Sigmoid colon (tissue), 7 donors: Measurements from ENCODE around the gene CRYBG1. TPM values are rescaled to one million over a fixed set of nuclear protein-coding genes. Genes with fewer than 3 reads are reported as not detected.

ENCODE experiments used
- DNase-seq: peaks from one replicate; pipeline ENCODE4 v3.0.0-alpha.2; 2019
- H3K27ac ChIP-seq, 4 donors: fragments of 200-600 bp; sonication (generic); one replicate each; pipeline ENCODE4 v1.5.1; 2016 to 2019; ENCODE audit warnings: mild to moderate bottlenecking in 1 of 4
- H3K27me3 ChIP-seq, 3 donors: fragments of 200-600 bp; sonication (generic); one replicate each; pipeline ENCODE4 v1.5.1; 2019; ENCODE audit warnings: mild to moderate bottlenecking in 1 of 3
- H3K36me3 ChIP-seq, 4 donors: fragments of 200-600 bp; sonication (generic); one replicate each; pipeline ENCODE4 v1.5.1; 2016 to 2019
- H3K4me1 ChIP-seq, 4 donors: fragments of 200-600 bp; sonication (generic); one replicate each; pipeline ENCODE4 v1.5.1; 2017 to 2019
- H3K4me3 ChIP-seq, 4 donors: fragments of 200-600 bp; sonication (generic); one replicate each; pipeline ENCODE4 v1.5.1; 2017 to 2019; ENCODE audit warnings: mild to moderate bottlenecking in 2 of 4, moderate library complexity in 1 of 4
- H3K9me3 ChIP-seq, 4 donors: fragments of 200-600 bp in 3 of 4; sonication (generic) in 3 of 4; one replicate each; pipeline versions ENCODE4 v1.5.1 to v1.6.1; 2013 to 2019
- CTCF ChIP-seq, 4 experiments: fragments of 450-650 bp in 3 of 4; fragments of 200-600 bp in 1 of 4; IDR thresholded peaks; one replicate each; pipeline ENCODE4 v1.5.1; 2016 to 2019; ENCODE audit warnings: antibody characterized with exemption in 4 of 4, mild to moderate bottlenecking in 3 of 4, moderate library complexity in 2 of 4
- EP300 ChIP-seq, 4 donors: sonication (generic); formaldehyde crosslinking; IDR thresholded peaks; one replicate each; pipeline ENCODE4 v1.6.1; 2017; ENCODE audit warnings: antibody characterized with exemption in 4 of 4
- POLR2A ChIP-seq, 2 donors: fragments of 450-650 bp; IDR thresholded peaks; one replicate each; pipeline ENCODE4 v1.6.1; 2016; ENCODE audit warnings: antibody characterized with exemption in 2 of 2, mild to moderate bottlenecking in 2 of 2, moderate library complexity in 2 of 2
- POLR2AphosphoS5 ChIP-seq, 4 donors: sonication (generic); formaldehyde crosslinking; IDR thresholded peaks; one replicate each; pipeline ENCODE4 v1.6.1; 2017; ENCODE audit warnings: antibody characterized with exemption in 4 of 4
- whole genome bisulfite sequencing, 2 donors: extraction: QIAGEN DNeasy Blood & Tissue Kit; methylation state at CpG; one replicate each; pipeline ENCODE4 v1.1.7; 2013; 5-methylcytosine and 5-hydroxymethylcytosine counted together
- intact Hi-C: fragments of 100-400 bp; cut with DNase I; formaldehyde crosslinking; loops from one replicate; pipeline ENCODE4 v1.15.1; 2023
- polyA plus RNA-seq, 3 donors: library from polyadenylated mRNA; stranded (reverse); fragments of 200-250 nt; gene quantifications; one replicate each; pipeline ENCODE4 v1.2.3, GENCODE V29; 2013
- total RNA-seq, 4 donors: library from RNA; depleted of rRNA; stranded (reverse); fragments of >200 nt; gene quantifications; one replicate each; pipeline ENCODE4 v1.1.0, GENCODE V29; 2016
- donor health status: healthy with polysubstance abuse.
- donor health status: Bipolar disorder and iron deficiency.
- donor health status: healthy.

CRYBG1 gene
- total and polyA plus RNA-seq, 7 donors = 5.8 to 26.5 (median 10.2) TPM

GRCh38 chr6:106490030-106490429 is 129.5 kb downstream of the CRYBG1 start:
- no peak for DNase-seq
- TF ChIP-seq POLR2A (IDR thresholded peaks at IDR 0.05) (no peak), EP300 (IDR thresholded peaks at IDR 0.05) (no peak), POLR2AphosphoS5 (IDR thresholded peaks at IDR 0.05) (no peak), CTCF (IDR thresholded peaks at IDR 0.05) (no peak)
- no peaks in the 10 kb centered on the region for H3K9me3 ChIP-seq
- no peak overlapping the region for H3K27ac ChIP-seq
- no peaks in the 10 kb centered on the region for H3K27me3 ChIP-seq
- no peak overlapping the region for H3K4me3 ChIP-seq
- H3K36me3 ChIP-seq = no peaks in the 10 kb centered on the region
- 78 to 83% methylated on average over 1 of the region's 1 CpG for WGBS, 2 donors
- intact Hi-C loops = no loop called here
- H3K4me1 ChIP-seq = no peaks in the 10 kb centered on the region

GRCh38 chr6:106490436-106490835 is 129.9 kb downstream of the CRYBG1 start:
- Histone ChIP-seq H3K9me3 (no peaks in the 10 kb centered on the region), H3K4me1 (no peaks in the 10 kb centered on the region), H3K4me3 (no peak overlapping the region), H3K27me3 (no peaks in the 10 kb centered on the region), H3K36me3 (no peaks in the 10 kb centered on the region), H3K27ac (no peak overlapping the region)
- 40 to 71% methylated on average over 1 of the region's 1 CpG for WGBS, 2 donors
- intact Hi-C loops = no loop called here
- DNase-seq = no peak
- no peak for TF ChIP-seq POLR2AphosphoS5 (IDR thresholded peaks at IDR 0.05)
- no peak for TF ChIP-seq POLR2A (IDR thresholded peaks at IDR 0.05)
- no peak for TF ChIP-seq EP300 (IDR thresholded peaks at IDR 0.05)
- TF ChIP-seq CTCF (IDR thresholded peaks at IDR 0.05) = no peak

- H3K36me3 ChIP-seq = no peaks in the 10 kb centered on the region
- no peak overlapping the region for H3K27ac ChIP-seq
- no peaks in the 10 kb centered on the region for H3K9me3 ChIP-seq
- TF ChIP-seq EP300 (IDR thresholded peaks at IDR 0.05) (no peak), POLR2AphosphoS5 (IDR thresholded peaks at IDR 0.05) (no peak), POLR2A (IDR thresholded peaks at IDR 0.05) (no peak), CTCF (IDR thresholded peaks at IDR 0.05) (no peak)
- H3K4me1 ChIP-seq = no peaks in the 10 kb centered on the region
- no peaks in the 10 kb centered on the region for H3K27me3 ChIP-seq
- WGBS, 2 donors = 87 to 91% methylated on average over 3 of the region's 3 CpGs
- no peak overlapping the region for H3K4me3 ChIP-seq
- DNase-seq = no peak
- intact Hi-C loops = no loop called here
Measured at GRCh38 chr6:106490974-106491373, 130.5 kb downstream of the CRYBG1 start.

- no peak overlapping the region for H3K4me3 ChIP-seq
- H3K36me3 ChIP-seq = no peaks in the 10 kb centered on the region
- no peaks in the 10 kb centered on the region for H3K27me3 ChIP-seq
- intact Hi-C loops = no loop called here
- H3K4me1 ChIP-seq = no peaks in the 10 kb centered on the region
- H3K9me3 ChIP-seq = no peaks in the 10 kb centered on the region
- TF ChIP-seq EP300 (IDR thresholded peaks at IDR 0.05) = no peak
- 9 to 43% methylated on average over 3 of the region's 3 CpGs for WGBS, 2 donors
- DNase-seq = no peak
- no peak overlapping the region for H3K27ac ChIP-seq
Measured at GRCh38 chr6:106495014-106495413, 134.5 kb downstream of the CRYBG1 start.

GRCh38 chr6:106496823-106497222 is 136.3 kb downstream of the CRYBG1 start:
- Histone ChIP-seq H3K27me3 (no peaks in the 10 kb centered on the region), H3K4me1 (no peaks in the 10 kb centered on the region), H3K36me3 (no peaks in the 10 kb centered on the region), H3K9me3 (no peaks in the 10 kb centered on the region), H3K4me3 (no peak overlapping the region), H3K27ac (no peak overlapping the region)
- WGBS, 2 donors = 83 to 90% methylated on average over 6 of the region's 6 CpGs
- no peak for DNase-seq
- intact Hi-C loops = no loop called here
- TF ChIP-seq EP300 (IDR thresholded peaks at IDR 0.05) (no peak), CTCF (IDR thresholded peaks at IDR 0.05) (no peak), POLR2AphosphoS5 (IDR thresholded peaks at IDR 0.05) (no peak), POLR2A (IDR thresholded peaks at IDR 0.05) (no peak)
